ENCODE data around the gene TRIM40.

The TRIM40 gene, protein sequence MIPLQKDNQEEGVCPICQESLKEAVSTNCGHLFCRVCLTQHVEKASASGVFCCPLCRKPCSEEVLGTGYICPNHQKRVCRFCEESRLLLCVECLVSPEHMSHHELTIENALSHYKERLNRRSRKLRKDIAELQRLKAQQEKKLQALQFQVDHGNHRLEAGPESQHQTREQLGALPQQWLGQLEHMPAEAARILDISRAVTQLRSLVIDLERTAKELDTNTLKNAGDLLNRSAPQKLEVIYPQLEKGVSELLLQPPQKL

DNA sequence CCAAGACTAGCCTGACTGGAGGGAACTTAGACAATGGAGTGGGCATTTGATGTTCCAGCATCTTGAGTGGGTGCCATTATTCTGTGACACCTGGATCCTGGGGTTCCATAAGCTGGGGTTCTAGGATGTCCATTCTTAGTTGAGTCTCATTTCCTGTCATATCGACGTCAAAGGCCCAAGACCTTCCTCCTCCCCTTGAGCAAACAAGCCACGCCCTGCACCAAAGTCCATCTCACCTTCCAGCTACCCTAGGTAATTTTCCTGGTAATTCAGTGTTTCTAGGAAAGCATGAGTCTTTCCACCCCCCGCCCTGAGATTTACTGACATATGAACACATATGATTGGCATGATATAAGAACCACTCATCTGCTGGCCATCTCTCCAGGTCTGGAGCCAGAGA, at the start of gene TRIM40:
Gene TRIM40, plus strand, starts transcription at position 384 of the 400 bp plus-strand sequence. CDS start 897 bp downstream, outside the sequence.
- H3K27me3 ChIP-seq, result peaks cover 0 to 50% of the 10 kb centered on the region in 2 donors

DNA sequence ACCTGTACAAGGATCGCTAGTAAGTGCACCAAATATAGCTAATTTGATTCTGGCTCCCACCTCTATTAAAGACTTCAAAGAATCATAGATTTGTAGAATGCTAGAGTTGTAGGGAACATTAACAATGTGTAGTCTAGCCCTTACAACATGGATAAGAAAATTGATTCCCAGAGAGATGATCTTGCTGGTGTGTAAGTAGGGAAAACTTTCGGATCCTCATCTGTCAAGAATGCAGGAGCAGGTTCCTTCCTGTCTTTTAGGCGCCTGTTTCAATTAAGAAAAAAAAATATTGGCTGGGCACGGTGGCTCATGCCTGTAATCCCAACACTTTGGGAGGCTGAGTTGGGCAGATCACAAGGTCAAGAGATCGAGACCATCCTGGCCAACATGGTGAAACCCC, 48.1 kb upstream of the TRIM40 start:
- H3K36me3 ChIP-seq, result no peaks in the 10 kb centered on the region
- H3K4me3 ChIP-seq, result no peak overlapping the region
- no peaks in the 10 kb centered on the region for H3K4me1 ChIP-seq
- no peak overlapping the region for H3K27ac ChIP-seq
- TF ChIP-seq, protein P1, sequence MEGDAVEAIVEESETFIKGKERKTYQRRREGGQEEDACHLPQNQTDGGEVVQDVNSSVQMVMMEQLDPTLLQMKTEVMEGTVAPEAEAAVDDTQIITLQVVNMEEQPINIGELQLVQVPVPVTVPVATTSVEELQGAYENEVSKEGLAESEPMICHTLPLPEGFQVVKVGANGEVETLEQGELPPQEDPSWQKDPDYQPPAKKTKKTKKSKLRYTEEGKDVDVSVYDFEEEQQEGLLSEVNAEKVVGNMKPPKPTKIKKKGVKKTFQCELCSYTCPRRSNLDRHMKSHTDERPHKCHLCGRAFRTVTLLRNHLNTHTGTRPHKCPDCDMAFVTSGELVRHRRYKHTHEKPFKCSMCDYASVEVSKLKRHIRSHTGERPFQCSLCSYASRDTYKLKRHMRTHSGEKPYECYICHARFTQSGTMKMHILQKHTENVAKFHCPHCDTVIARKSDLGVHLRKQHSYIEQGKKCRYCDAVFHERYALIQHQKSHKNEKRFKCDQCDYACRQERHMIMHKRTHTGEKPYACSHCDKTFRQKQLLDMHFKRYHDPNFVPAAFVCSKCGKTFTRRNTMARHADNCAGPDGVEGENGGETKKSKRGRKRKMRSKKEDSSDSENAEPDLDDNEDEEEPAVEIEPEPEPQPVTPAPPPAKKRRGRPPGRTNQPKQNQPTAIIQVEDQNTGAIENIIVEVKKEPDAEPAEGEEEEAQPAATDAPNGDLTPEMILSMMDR (IDR thresholded peaks at IDR 0.05), result no peak
- intact Hi-C loops (cut with DNase I; ENCODE audit: low total_unique reads), result no loop called here
- peaks cover 0 to 54% of the 10 kb centered on the region in 2 donors for H3K27me3 ChIP-seq
- no peak for DNase-seq
- no peaks in the 10 kb centered on the region for H3K9me3 ChIP-seq

More for the DNA sequence above, at the start of gene TRIM40:
- Histone ChIP-seq H3K36me3 (no peaks in the 10 kb centered on the region), H3K4me1 (peaks cover 0 to 3% (median 0%) of the 10 kb centered on the region in 4 donors), H3K4me3 (no peak within 1 kb of the TSS), H3K27ac (no peak within 1 kb of the TSS), H3K9me3 (no peaks in the 10 kb centered on the region)
- TF ChIP-seq, protein P1 (IDR thresholded peaks at IDR 0.05), result no peak
- intact Hi-C loops (cut with DNase I; ENCODE audit: low total_unique reads), result loop anchor here (5.0 kb wide), 1 partner anchor 33 kb away; no protein-coding TSS in a partner anchor
- no peak for DNase-seq

DNA sequence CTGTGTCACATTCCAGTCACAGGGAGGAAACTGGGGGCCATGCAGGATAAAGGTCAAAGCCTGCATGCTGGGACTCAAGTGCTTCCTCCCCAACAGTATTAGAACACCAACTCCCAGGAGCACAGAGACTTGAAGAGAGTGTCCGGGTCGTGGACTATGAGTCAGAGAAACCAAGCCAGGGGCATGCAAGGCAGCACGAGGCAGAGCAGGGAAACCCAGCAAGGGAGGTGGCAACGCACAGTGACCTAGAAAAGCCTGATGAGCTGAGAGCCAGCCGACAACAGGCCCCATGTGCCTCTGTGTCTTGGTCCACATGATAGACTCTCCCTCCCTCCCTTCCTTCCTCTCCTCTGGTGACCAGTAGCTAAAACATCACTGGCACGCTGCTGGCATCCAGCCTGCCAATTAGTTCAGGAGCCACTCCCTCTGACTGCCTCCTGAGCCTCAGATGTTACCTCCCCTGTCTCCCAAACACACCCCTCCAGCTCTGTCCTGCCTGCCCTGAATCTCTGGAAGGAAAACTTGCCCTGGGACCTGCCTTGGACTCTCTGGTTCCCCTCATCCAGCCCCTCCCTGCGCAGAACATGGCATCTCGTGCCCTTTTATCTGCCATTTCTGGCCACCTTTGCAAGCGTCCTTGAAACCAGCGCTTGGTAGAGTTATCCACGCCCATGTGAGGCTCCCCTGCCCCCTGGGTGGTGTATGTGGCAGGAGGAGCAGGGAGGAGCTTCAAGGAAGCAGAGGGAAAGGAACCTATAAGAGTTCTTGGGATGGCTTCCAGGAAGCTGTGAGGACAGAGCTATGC, 44.2 kb upstream of the TRIM40 start:
- no peak for DNase-seq
- Histone ChIP-seq H3K4me1 (no peaks in the 10 kb centered on the region), H3K4me3 (no peak overlapping the region), H3K36me3 (no peaks in the 10 kb centered on the region), H3K27me3 (peaks cover 0 to 78% of the 10 kb centered on the region in 2 donors), H3K9me3 (no peaks in the 10 kb centered on the region), H3K27ac (no peak overlapping the region)
- TF ChIP-seq, protein P1 (IDR thresholded peaks at IDR 0.05), result no peak
- intact Hi-C loops (cut with DNase I; ENCODE audit: low total_unique reads), result no loop called here

DNA sequence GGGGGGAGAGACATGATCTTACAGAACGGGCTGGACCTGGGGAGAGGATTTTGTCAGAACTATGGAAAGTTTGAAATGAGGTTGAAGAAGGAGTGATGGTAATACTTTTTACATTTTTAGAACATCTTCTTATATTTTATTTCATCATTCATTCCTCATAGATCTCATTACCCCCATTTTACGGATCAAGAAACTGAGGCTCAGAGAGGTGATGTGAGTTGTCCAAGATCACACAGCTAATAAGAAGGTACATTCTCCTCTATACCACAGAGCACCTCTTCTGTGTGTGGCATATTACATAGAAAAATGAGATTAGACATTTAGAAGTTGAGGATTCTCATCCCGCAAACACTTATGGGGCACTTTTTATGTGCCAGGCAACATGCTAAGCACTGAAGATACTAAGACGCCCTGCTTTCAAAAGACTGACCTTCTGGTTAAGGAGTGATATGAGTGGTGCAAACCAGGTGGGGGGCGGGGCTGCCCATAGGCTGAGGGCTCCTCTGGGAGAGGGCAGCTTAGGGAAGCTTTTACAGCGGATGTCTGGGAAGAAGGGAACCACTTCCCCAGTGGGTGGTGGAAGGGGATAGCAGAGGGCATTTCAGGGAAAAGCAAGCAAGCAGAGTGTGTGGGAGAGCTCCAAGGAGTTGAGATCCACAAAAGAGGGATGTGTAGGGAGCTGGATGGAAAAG, 42.9 kb upstream of the TRIM40 start:
- Histone ChIP-seq H3K4me3 (no peak overlapping the region), H3K27me3 (peaks cover 0 to 83% of the 10 kb centered on the region in 2 donors), H3K4me1 (no peaks in the 10 kb centered on the region), H3K9me3 (no peaks in the 10 kb centered on the region), H3K36me3 (no peaks in the 10 kb centered on the region), H3K27ac (no peak overlapping the region)
- intact Hi-C loops (cut with DNase I; ENCODE audit: low total_unique reads), result no loop called here
- TF ChIP-seq, protein P1 (IDR thresholded peaks at IDR 0.05), result no peak
- no peak for DNase-seq

DNA sequence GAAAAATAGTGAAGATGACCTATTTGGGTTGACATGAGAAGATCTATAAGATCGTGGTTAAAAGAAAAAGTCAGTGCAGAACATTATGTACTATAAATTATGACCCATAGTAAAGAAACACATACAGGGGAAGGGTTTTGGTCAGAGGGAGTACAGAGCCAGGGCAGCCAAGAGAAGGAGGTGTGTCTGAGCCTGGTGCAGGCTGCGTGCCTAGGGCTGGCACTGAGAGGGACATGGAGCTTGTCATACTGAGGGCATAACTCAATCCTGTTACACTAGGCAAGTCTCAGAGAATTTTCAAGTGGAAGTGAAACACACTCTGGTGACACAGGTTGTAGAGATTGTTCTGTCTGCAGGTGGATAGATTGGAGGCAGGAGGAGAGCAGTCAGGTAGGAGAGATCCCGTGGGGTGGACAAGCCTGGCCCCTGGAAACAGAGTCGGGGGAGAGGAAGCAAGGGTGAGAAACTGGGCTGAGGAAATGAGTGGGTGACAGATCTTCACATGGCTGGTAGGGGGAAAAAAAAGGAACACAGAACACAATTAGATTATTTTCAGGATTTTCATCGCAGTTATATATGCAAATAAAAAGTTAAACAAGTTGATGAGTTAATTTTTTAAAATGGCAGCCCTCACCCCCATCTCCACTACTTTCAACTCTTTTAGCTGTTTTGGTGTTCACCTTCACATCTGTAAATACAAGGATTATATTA, 41.8 kb upstream of the TRIM40 start:
- no peak overlapping the region for H3K27ac ChIP-seq
- DNase-seq, result no peak
- no peaks in the 10 kb centered on the region for H3K4me1 ChIP-seq
- TF ChIP-seq, protein P1 (IDR thresholded peaks at IDR 0.05), result no peak
- H3K4me3 ChIP-seq, result no peak overlapping the region
- peaks cover 0 to 88% of the 10 kb centered on the region in 2 donors for H3K27me3 ChIP-seq
- no peaks in the 10 kb centered on the region for H3K36me3 ChIP-seq
- H3K9me3 ChIP-seq, result no peaks in the 10 kb centered on the region
- intact Hi-C loops (cut with DNase I; ENCODE audit: low total_unique reads), result no loop called here

Data from tibial artery (tissue), 4 donors.